Heart right ventricle (tissue), 16 donors: ENCODE data around the gene TTL. TPM values are rescaled to one million over a fixed set of nuclear protein-coding genes. Genes with fewer than 3 reads are reported as not detected.

ENCODE experiments used
- ATAC-seq, 8 donors: fragments of 200-7000 bp; cut with Tn5 transposase; one replicate each; pipeline ENCODE4 v1.9.1; 2020; ENCODE audit warnings: mild to moderate bottlenecking in 8 of 8, moderate library complexity in 8 of 8, moderate number of reproducible peaks in 1 of 8
- DNase-seq, 2 donors: peaks; one replicate each; pipeline ENCODE4 v3.0.0-alpha.2; 2020
- H3K27ac ChIP-seq, 10 donors: fragments of 200-600 bp; sonication (generic) in 2 of 10; one replicate each; pipeline versions ENCODE4 v1.5.0 to v1.8.0; 2020 to 2022; ENCODE audit warnings: mild to moderate bottlenecking in 3 of 10
- H3K27me3 ChIP-seq, 7 donors: fragments of 200-600 bp; one replicate each; pipeline ENCODE4 v1.8.0; 2021 to 2022; ENCODE audit warnings: mild to moderate bottlenecking in 2 of 7
- H3K36me3 ChIP-seq, 9 donors: fragments of 200-600 bp; sonication (generic) in 1 of 9; one replicate each; pipeline versions ENCODE4 v1.5.0 to v1.8.0; 2020 to 2022; ENCODE audit warnings: mild to moderate bottlenecking in 2 of 9
- H3K4me1 ChIP-seq, 9 donors: fragments of 200-600 bp; sonication (generic) in 1 of 9; one replicate each; pipeline versions ENCODE4 v1.5.0 to v1.8.0; 2020 to 2022; ENCODE audit warnings: mild to moderate bottlenecking in 4 of 9
- H3K4me3 ChIP-seq, 10 donors: fragments of 200-600 bp; sonication (generic) in 2 of 10; one replicate each; pipeline versions ENCODE4 v1.5.0 to v1.8.0; 2020 to 2022; ENCODE audit warnings: mild to moderate bottlenecking in 7 of 10, moderate library complexity in 2 of 10
- H3K9me3 ChIP-seq, 11 donors: fragments of 200-600 bp in 10 of 11; sonication (generic) in 2 of 11; one replicate each; pipeline versions ENCODE4 v1.5.0 to v1.8.0; 2013 to 2022; ENCODE audit warnings: mild to moderate bottlenecking in 2 of 11, control low read depth in 1 of 11, moderate library complexity in 1 of 11
- WGBS, 2 donors: extraction: QIAGEN DNeasy Blood & Tissue Kit; methylation state at CpG; one replicate each; pipeline ENCODE4 v1.1.7; 2013; ENCODE audit warnings: inconsistent platforms in 1 of 2; 5-methylcytosine and 5-hydroxymethylcytosine counted together
- intact Hi-C, 10 donors: fragments of 100-400 bp; cut with DNase I; formaldehyde crosslinking; loops; one replicate each; pipeline versions ENCODE4 v1.11.1 to v1.14.2; 2022
- polyA plus RNA-seq, 2 donors: library from polyadenylated mRNA; stranded (reverse); fragments of 200-250 nt; gene quantifications; one replicate each; pipeline ENCODE4 v1.2.3, GENCODE V29; 2013
- total RNA-seq, 10 donors: library from RNA; stranded (reverse); fragmentation: NEBNext Ultra II Directional in 3 of 10; extraction: Animal tissue kit (Norgen Biotek cat#: 25700) in 3 of 10; gene quantifications; one replicate each; pipeline versions ENCODE4 v1.2.1 to v1.2.4, GENCODE V29; 2021 to 2023
- TF ChIP-seq, protein P1 (sequence below), 9 donors: fragments of 200-600 bp; sonication (generic) in 2 of 9; IDR thresholded peaks; one replicate each; pipeline versions ENCODE4 v1.5.0 to v1.8.0; 2021 to 2022; ENCODE audit warnings: antibody characterized with exemption in 9 of 9, mild to moderate bottlenecking in 5 of 9, moderate library complexity in 1 of 9
- donor health status: Arrhythmogenic right ventricular cardiomyopathy.
- donor health status: ischemic (EF 13 %, LVEDD 7.1; RV severe dilation, severe dysfunction).
- donor health status: healthy with polysubstance abuse.
- donor health status: DM: no; HTN: yes; CAD: no.
- donor health status: DM: no; HTN: no; CAD: no.
- donor health status: ischemic (EF 25% LVEDD 6.9; RV normal size, moderate dysfunction).
- donor health status: ischemic (EF 25% LVEDD 5.7; RV mildly dilated, moderate dysfunction).
- donor health status: healthy.
- donor health status: DM: yes; HTN: yes; CAD: no.
- donor health status: Ischemic cardiomyopathy.
- donor health status: ischemic (EF 35%, LVEDD 5.7; RV mildly dilated, moderate dysfunction).
- donor health status: nonischemic (EF 11% LVEDD 7.7; RV severe dilation, severe dysfunction).
- donor health status: DM: yes; HTN: yes; CAD: no.
- donor health status: PGD.
- donor health status: ischemic (EF 29% LVEDD 5.4; RV normal size, mild dysfunction).
- donor health status: nonischemic (EF 23%, LVEDD 6.1; RV moderate dilation, normal function).

TTL gene
- total and polyA plus RNA-seq, 12 donors: 12.9 to 54.5 (median 46.4) TPM

GRCh38 chr2:112582314-112582746, 100.4 kb downstream of the TTL start:
- no peak overlapping the region for H3K4me3 ChIP-seq
- WGBS, 2 donors: 39 to 41% methylated on average over 10 of the region's 10 CpGs
- DNase-seq (peak in 1 of 2 donors; percentile 24), ATAC-seq (peak in 3 of 8 donors; percentile 1 to 4 (median 2))
- intact Hi-C loops: loop anchor here in 9 of 10 donors (2.0 to 10.0 kb wide), 6 partner anchors 98 to 530 kb away; partner anchors contain the start of genes TTL (in 6 of the 9) and ZC3H8 (in 1 of the 9)
- TF ChIP-seq, protein P1, sequence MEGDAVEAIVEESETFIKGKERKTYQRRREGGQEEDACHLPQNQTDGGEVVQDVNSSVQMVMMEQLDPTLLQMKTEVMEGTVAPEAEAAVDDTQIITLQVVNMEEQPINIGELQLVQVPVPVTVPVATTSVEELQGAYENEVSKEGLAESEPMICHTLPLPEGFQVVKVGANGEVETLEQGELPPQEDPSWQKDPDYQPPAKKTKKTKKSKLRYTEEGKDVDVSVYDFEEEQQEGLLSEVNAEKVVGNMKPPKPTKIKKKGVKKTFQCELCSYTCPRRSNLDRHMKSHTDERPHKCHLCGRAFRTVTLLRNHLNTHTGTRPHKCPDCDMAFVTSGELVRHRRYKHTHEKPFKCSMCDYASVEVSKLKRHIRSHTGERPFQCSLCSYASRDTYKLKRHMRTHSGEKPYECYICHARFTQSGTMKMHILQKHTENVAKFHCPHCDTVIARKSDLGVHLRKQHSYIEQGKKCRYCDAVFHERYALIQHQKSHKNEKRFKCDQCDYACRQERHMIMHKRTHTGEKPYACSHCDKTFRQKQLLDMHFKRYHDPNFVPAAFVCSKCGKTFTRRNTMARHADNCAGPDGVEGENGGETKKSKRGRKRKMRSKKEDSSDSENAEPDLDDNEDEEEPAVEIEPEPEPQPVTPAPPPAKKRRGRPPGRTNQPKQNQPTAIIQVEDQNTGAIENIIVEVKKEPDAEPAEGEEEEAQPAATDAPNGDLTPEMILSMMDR (IDR thresholded peaks at IDR 0.05): peak; percentile 21 to 73 (median 69)
- H3K9me3 ChIP-seq: no peaks in the 10 kb centered on the region
- no peak overlapping the region for H3K27ac ChIP-seq
- peaks cover 4 to 36% (median 22%) of the 10 kb centered on the region in 9 donors for H3K4me1 ChIP-seq
- no peaks in the 10 kb centered on the region for H3K27me3 ChIP-seq
- H3K36me3 ChIP-seq: peaks cover 0 to 14% (median 0%) of the 10 kb centered on the region in 9 donors

DNA sequence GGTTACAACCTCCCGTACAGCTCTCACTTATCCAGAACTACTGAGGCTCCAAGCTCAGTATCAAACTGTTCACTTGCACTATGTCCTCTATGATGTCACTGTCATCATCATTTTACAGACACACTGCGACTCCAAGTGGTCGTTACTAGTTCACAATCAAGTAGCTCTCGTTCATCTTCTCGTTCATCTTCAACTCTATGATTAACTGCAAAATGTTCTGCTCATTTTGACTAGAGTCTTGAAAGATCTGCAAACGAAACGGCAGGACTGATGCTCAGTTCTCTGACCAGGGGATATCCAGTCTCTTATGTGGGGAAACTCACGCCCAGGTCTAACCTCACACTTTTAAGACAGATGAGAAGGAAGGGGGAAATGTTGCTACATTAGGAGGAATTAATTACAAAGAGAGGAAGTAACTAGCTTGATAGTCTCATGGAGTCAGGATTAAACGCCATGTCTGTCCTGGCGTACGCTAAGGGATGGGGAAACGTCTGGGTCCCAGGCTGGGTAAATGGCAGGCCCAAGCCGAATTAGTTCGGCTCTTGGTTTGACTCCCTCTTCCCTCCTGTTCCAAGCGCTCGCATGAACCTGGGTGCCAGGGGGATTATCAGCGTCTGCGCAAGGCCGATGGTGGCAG, 101.7 kb downstream of the TTL start:
- peak overlapping the region; percentile 81 to 97 (median 93) for H3K27ac ChIP-seq
- peaks cover 0 to 25% (median 0%) of the 10 kb centered on the region in 9 donors for H3K36me3 ChIP-seq
- H3K27me3 ChIP-seq: no peaks in the 10 kb centered on the region
- DNase-seq (no peak), ATAC-seq (peak in 6 of 8 donors; percentile 3 to 20 (median 10))
- H3K4me3 ChIP-seq: peak overlapping the region; percentile 53 to 75 (median 63)
- no peaks in the 10 kb centered on the region for H3K9me3 ChIP-seq
- WGBS, 2 donors: 34 to 43% methylated on average over 19 of the region's 19 CpGs
- intact Hi-C loops: loop anchor here in 9 of 10 donors (2.0 to 10.0 kb wide), 6 partner anchors 99 to 531 kb away; partner anchors contain the start of genes TTL (in 6 of the 9) and ZC3H8 (in 1 of the 9)
- TF ChIP-seq, protein P1 (IDR thresholded peaks at IDR 0.05): no peak
- peaks cover 4 to 36% (median 28%) of the 10 kb centered on the region in 9 donors for H3K4me1 ChIP-seq

DNA sequence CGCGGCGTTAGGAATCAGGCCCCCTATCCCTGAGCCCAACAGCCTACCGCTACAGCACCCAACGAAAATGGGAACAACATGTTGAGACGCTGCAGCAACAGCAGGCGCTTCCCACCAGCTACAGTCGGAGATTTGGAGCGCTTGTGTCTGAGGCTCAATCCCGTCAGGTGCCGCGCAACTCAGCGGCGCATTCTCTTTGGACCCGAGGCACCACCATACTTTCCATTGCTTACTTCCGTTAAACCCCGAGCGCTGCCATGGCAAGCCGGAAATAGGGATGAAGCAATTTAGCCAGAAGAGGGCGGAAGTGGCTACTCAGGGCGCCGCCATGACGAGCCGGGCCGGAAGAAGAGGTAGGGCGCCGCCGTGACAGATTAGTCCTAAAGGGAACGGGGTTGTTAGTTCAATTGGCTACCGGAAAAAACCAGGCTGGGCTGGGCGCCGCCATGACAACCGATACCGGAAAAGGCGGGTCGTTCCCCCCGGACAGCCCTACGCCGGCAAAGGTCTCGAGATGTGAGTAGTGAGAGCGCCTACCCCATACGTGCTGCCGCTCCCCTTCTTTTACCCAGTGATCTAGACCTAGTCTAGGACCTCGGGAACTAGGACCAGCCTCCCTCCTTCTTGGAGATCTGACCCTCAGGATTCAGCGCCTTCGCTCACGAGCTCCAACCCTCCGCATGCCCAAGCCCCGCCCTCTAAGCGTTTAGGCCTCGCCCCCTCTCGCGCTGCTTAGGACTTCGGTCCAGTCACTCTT, 102.4 kb downstream of the TTL start, which contains the start of gene CHCHD5:
Gene CHCHD5, plus strand, starts transcription at position 476 of the 757 bp plus-strand sequence. Its CDS starts 39 bp downstream, at position 515.
- WGBS, 2 donors: 0 to 2% methylated on average over 54 of the region's 54 CpGs
- Histone ChIP-seq H3K27me3 (no peaks in the 10 kb centered on the region), H3K4me1 (peaks cover 4 to 38% (median 30%) of the 10 kb centered on the region in 9 donors), H3K9me3 (no peaks in the 10 kb centered on the region), H3K36me3 (peaks cover 0 to 32% (median 0%) of the 10 kb centered on the region in 9 donors), H3K27ac (peak within 1 kb of the TSS; percentile 81 to 97 (median 93)), H3K4me3 (peak within 1 kb of the TSS; percentile 53 to 75 (median 63))
- DNase-seq (peak; percentile 91 to 96), ATAC-seq (peak; percentile 92 to 97 (median 94))
- TF ChIP-seq, protein P1 (IDR thresholded peaks at IDR 0.05): peak in 8 of 9 donors; percentile 26 to 59 (median 39)
- intact Hi-C loops: loop anchor here in 8 of 10 donors (5.0 to 10.0 kb wide), 5 partner anchors 100 to 532 kb away; partner anchors contain the start of genes TTL (in 6 of the 8) and ZC3H8 (in 1 of the 8)

GRCh38 chr2:112584891-112585250, 102.9 kb downstream of the TTL start:
- peak in 1 of 2 donors; percentile 6 for DNase-seq
- WGBS, 2 donors: 61 to 63% methylated on average over 3 of the region's 3 CpGs
- intact Hi-C loops: loop anchor here in 8 of 10 donors (5.0 to 10.0 kb wide), 5 partner anchors 100 to 533 kb away; partner anchors contain the start of genes TTL (in 6 of the 8) and ZC3H8 (in 1 of the 8)
- Histone ChIP-seq H3K36me3 (peaks cover 0 to 38% (median 0%) of the 10 kb centered on the region in 9 donors), H3K4me1 (peaks cover 4 to 38% (median 30%) of the 10 kb centered on the region in 9 donors), H3K27me3 (no peaks in the 10 kb centered on the region), H3K4me3 (peak overlapping the region; percentile 53 to 75 (median 63)), H3K9me3 (no peaks in the 10 kb centered on the region), H3K27ac (peak overlapping the region; percentile 81 to 97 (median 93))
- peak in 1 of 8 donors; percentile 4 for ATAC-seq
- TF ChIP-seq, protein P1 (IDR thresholded peaks at IDR 0.05): no peak
